HG03159 (cell line): ENCODE measurements around the gene PLEKHG4B.

Experiments
- ATAC-seq: cut with Tn5 transposase; IDR thresholded peaks from one replicate; pipeline ENCODE4 v1.9.1; 2021; ENCODE audit warnings: mild to moderate bottlenecking, moderate library complexity; ENCODE audit not compliant: unreplicated experiment

PLEKHG4B gene

DNA sequence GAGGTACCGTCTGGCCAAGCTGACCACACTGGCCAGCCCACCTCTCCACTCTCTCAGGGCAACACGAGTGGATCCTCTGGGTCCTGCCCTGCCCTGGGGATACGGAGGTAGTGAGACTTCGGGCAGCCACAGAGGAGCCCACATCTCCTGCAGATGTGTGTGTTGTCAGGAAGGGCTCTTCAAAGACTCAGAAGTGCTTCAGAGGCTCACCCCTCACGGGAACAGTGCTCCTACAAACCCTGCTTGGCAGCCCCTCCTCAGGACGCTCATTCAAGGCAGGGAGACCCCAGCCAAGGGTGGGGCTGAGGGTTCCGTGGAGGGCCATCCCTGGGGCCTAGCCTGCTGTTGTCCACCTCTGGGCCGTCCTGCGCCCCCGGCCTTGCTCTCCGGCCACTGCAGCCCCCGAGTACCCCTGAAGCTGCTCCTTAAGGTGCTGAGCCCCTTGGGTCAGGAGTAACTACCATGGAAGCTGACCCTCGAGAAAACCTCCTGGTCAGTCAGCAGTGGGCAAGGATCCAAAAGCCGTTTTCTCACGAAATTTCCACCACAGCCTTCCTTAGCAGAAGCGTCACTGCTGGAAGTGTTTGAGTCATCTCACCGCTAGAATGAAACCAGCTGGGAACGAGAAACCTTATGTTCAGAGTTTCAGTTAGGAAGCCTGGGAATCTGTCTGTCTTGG lies 76.2 kb downstream of the PLEKHG4B start:
- ATAC-seq, result no peak

- no peak for ATAC-seq
Measured at GRCh38 chr5:169071-169727, 77.2 kb downstream of the PLEKHG4B start.

GRCh38 chr5:169728-170094 lies 77.7 kb downstream of the PLEKHG4B start:
- ATAC-seq, result no peak

DNA sequence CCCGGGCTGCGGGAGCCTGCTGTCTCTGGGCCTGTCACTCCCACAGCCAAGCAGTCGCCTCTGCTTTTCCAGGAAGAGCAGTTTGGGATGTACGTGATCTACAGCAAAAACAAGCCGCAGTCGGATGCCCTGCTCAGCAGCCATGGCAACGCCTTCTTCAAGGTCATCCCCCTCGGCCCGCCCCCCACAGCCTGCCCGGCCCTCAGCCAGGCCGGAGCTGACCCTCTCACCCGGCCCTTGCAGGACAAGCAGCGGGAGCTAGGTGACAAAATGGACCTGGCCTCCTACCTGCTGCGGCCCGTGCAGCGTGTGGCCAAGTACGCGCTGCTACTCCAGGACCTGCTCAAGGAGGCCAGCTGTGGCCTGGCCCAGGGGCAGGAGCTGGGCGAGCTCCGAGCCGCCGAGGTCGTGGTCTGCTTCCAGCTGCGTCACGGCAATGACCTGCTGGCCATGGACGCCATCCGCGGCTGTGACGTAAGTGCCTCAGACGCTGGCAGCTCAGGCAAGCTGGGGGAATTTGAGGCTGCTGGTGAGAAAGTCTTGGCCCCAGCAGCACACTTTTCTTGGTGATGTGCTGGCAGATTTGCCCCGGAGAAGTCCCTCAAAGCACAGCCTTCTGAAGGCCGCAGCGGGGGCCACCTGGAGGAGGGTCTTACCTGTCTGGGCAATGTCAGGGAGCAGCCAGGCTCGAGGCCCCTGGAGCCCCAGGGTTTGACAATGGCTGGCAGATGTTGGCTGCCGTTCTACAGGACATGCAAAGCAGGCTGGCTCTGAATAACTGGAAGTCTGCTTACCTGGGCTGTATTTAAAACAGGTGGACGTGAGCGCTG lies 79.2 kb downstream of the PLEKHG4B start:
- ATAC-seq, result no peak

GRCh38 chr5:171801-172331 lies 79.9 kb downstream of the PLEKHG4B start:
- ATAC-seq, result no peak

GRCh38 chr5:172421-172820 lies 80.5 kb downstream of the PLEKHG4B start:
- ATAC-seq, result no peak

GRCh38 chr5:172841-173251 lies 80.9 kb downstream of the PLEKHG4B start:
- no peak for ATAC-seq

DNA sequence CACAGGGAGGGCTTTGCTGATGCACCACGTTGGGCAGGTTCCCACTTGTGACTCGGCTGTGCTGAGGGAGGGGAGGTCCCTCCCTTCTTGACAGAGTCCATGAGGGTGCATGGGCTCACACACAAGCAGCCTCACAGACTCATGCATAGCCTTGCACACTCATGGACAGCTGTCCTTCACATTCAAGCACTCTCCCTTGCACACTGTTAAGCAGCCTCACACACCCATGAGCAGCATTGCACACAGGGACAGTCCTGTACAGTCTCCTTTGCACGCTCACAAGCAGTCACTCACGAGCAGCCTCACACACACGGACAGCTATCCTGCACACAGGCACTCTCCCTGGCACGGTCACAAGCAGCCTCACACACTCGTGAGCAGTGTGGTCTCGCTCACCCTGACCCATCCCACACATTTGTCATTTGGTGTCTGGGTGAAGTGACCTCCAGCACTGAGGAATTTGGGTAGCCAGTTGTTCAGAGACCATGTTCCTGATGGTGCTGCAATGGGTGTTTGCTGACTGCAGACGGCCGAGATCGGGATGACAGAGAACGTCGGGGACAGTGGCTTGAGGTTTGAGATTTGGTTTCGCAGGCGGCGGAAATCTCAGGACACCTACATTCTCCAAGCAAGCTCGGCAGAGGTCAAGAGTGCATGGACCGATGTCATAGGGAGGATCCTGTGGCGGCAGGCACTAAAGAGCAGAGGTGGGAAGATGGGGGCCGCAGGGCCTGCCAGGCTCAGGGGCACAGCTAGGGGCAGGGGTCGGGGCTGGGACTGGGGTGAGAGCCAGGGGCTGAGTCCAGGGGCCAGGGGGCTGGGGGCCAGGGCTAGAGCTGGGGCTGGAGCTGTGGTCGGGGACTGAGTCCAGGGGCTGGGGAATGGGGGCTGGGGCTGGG lies 81.7 kb downstream of the PLEKHG4B start:
- ATAC-seq, result no peak

GRCh38 chr5:174291-174600 lies 82.3 kb downstream of the PLEKHG4B start:
- no peak for ATAC-seq

DNA sequence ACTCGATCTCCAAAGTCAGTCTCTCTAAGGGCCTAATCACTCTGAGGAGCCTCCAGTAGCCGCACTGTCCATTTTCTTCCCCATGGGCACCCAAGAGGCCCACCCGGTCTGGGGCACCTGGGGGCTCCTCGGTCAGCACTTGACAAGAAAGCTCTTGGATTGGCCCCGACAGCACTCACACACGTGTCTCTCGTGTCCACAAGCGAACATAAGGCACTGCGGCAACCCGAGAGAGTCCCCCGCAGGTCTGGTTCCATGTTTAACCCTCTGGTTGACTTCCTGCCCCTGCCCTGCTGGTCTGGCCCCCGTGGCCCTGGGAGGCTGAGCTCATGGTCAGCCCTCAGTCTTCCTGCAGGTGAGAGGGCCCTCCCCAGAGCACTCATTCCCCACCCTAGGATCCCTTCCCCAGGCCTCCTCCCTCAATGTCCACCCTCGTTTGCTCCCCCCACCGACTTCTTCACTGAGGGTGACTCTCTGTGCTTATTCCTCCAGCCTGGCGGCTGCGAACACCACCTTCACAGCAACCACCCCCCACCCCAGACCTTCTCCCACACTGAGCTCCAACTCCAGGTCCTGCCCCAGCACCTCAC lies 83.0 kb downstream of the PLEKHG4B start:
- ATAC-seq, result no peak

GRCh38 chr5:176296-176823 lies 84.4 kb downstream of the PLEKHG4B start:
- no peak for ATAC-seq

DNA sequence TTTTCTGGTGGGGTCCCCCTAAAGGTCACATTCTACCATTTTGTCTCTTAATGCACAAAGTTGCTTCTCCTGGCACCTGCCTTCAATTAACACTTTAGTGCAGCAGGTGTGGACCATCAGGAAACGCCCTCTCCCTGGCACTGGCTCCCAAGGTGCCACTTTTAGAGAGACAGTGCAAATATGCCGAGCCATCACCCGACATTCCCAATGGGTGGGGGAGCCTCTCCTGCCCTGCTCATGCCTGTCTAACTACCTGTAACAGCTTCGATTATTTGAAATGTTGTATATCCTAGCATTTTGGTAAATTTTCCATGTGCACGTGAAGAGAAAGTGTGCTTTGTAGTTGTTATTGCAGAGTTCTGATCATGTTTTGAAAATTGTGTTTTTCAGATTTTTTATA lies 86.1 kb downstream of the PLEKHG4B start:
- no peak for ATAC-seq

GRCh38 chr5:179401-179800 lies 87.4 kb downstream of the PLEKHG4B start:
- ATAC-seq, result no peak

- ATAC-seq, result no peak
Measured at GRCh38 chr5:180286-180918, 88.4 kb downstream of the PLEKHG4B start.

DNA sequence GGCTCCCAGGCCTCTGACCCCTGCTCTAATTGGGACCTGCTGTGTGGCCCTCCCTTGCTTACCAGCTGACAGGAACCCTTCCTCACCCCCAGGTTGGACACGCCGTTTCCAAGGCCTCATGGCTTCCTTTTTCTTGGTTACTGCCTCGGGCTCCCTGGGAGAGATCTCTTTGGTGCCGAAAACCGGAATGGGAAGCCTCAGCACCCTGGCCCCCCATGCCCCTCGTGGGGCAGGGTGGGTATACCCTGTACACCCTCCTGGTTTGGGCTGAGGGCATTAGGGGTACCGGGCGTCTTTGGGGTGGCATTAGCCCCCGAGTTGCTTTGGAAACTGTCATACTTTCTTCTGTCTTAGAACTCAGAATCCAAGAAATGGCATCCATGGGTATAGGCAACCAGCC lies 89.2 kb downstream of the PLEKHG4B start:
- ATAC-seq, result no peak

DNA sequence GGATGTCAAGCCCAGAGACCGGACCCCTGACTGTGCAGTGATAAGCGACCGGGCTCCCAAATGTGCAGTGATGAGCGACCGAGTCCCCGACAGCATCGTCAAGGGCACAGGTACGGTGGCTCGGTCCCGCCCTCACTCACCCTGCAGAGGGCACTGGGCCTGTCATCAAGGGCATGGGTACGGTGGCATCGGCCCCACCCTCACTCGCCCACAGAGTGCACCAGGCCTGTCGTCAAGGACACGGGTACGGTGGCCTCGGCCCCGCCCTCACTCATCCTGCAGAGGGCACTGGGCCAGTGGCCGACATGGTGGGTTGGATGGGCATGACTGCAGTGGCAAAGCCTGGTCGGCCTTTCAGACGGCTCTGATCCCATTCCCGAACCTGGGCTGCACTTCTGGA lies 89.6 kb downstream of the PLEKHG4B start:
- no peak for ATAC-seq

DNA sequence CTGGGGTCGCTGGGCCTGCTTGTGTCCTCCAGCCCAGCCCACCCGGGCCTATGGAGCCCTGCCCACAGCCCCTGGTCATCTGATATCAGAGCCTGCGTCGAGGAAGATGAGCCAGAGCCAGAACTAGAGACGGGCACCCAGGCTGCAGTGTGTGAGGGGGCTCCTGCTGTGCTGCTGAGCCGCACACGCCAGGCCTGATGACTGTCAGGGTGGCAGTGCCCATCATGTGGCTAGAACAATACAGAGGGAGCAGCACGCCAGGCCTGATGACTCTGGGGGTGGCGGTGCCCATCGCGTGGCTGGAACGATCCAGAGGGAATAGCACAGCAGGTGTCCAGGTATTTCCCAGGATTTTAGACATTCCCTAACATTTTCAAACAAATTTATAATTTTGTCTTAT lies 90.2 kb downstream of the PLEKHG4B start:
- ATAC-seq, result no peak

DNA sequence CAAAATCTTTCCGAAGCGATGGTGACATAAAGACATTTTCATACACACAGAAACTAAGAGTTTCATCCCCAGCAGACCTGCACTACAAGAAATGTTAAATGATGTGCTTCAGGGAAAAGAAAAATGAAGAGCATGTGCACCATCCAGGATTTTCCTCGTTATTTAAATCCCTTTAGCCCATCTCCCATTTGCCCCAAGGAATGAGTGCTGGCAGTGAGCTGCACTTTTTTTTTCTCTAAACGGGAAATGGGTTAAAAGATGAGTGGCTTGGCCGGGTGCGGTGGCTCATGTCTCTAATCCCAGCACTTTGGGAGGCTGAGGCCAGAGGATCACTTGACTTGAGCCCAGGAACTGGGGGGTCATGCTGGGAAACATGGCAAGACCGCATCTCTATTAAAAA lies 92.5 kb downstream of the PLEKHG4B start:
- no peak for ATAC-seq

GRCh38 chr5:185095-186070 lies 93.4 kb downstream of the PLEKHG4B start:
- no peak for ATAC-seq
